ENCODE measurements around the gene PRKCD. TPM values are rescaled to one million over a fixed set of nuclear protein-coding genes. Genes with fewer than 3 reads are reported as not detected.

PRKCD gene
- 7.8 TPM for polyA plus RNA-seq (2013, experiment 1 of 2)
- polyA plus RNA-seq (2013, experiment 2 of 2), result 7.9 TPM

- peak; percentile 64 for DNase-seq (ENCODE audit: low spot score)
- Histone ChIP-seq H3K27ac (replicated peaks; ENCODE audit: low read length) (no peak within 1 kb of the TSS), H2AK5ac (ENCODE audit: low read depth, low read length) (peak within 1 kb of the TSS; percentile 26), H3K4me1 (ENCODE audit: control insufficient read depth in 2 of 2, insufficient read depth in 1 of 2, low read depth in 1 of 2, low read length in 2 of 2) (peaks cover 9 to 33% of the 10 kb centered on the region in 2 donors), H4K8ac (ENCODE audit: low read depth, low read length) (no peak within 1 kb of the TSS), H3K14ac (ENCODE audit: low read length) (peak within 1 kb of the TSS; percentile 64), H3K9ac (ENCODE audit: low read depth, low read length, poor library complexity) (peak within 1 kb of the TSS; percentile 82), H3K36me3 (replicated peaks in 1 of 2; ENCODE audit: control insufficient read depth in 2 of 2, insufficient read depth in 2 of 2, low read length in 2 of 2) (no peaks in the 10 kb centered on the region), H2BK15ac (ENCODE audit: low read length) (peak within 1 kb of the TSS; percentile 56), H3K18ac (ENCODE audit: low read length) (peak within 1 kb of the TSS; percentile 96), H3K4ac (ENCODE audit: low read length) (no peak within 1 kb of the TSS), H3K27me3 (ENCODE audit: control insufficient read depth in 3 of 3, insufficient read depth in 3 of 3, low read depth in 1 of 3, low read length in 3 of 3) (peaks cover 0 to 85% (median 25%) of the 10 kb centered on the region in 3 experiments), H3K4me3 (ENCODE audit: low read length in 2 of 2) (peak within 1 kb of the TSS; percentile 45 to 87), H3K4me2 (ENCODE audit: insufficient read depth, low read length, poor library complexity, severe bottlenecking) (peak within 1 kb of the TSS; percentile 97), H3K9me3 (replicated peaks in 1 of 2; ENCODE audit: control insufficient read depth in 2 of 2, insufficient read depth in 1 of 2, low read depth in 1 of 2, low read length in 2 of 2) (no peaks in the 10 kb centered on the region), H2AFZ (ENCODE audit: low read length) (peak within 1 kb of the TSS; percentile 95), H3K23ac (ENCODE audit: low read depth, low read length, poor library complexity) (peak within 1 kb of the TSS; percentile 77), H2BK120ac (ENCODE audit: low read depth, low read length) (no peak within 1 kb of the TSS), H2BK12ac (ENCODE audit: low read length) (no peak within 1 kb of the TSS), H2BK5ac (ENCODE audit: low read length) (peak within 1 kb of the TSS; percentile 14), H4K91ac (ENCODE audit: low read depth, low read length, poor library complexity) (no peak within 1 kb of the TSS), H3K79me1 (ENCODE audit: low read depth, low read length) (no peaks in the 10 kb centered on the region)
- WGBS, 2 donors (ENCODE audit: extremely low coverage in 2 of 2, insufficient read length in 2 of 2, insufficient replicate concordance in 1 of 2), result no CpG with 5 or more reads among the region's 88 CpGs
Observed at GRCh38 chr3:53160660-53161449, at the start of gene PRKCD. Gene PRKCD, plus strand, starts transcription at chr3:53161209. Its CDS starts 17,214 bp downstream, at chr3:53178423.

GRCh38 chr3:53111822-53112221, 49.2 kb upstream of the PRKCD start:
- Histone ChIP-seq H2BK15ac (ENCODE audit: low read length) (no peak overlapping the region), H3K79me1 (ENCODE audit: low read depth, low read length) (no peaks in the 10 kb centered on the region), H3K9ac (ENCODE audit: low read depth, low read length, poor library complexity) (no peak overlapping the region), H2AFZ (ENCODE audit: low read length) (no peak overlapping the region), H3K4me3 (ENCODE audit: low read length in 2 of 2) (no peak overlapping the region), H3K27me3 (ENCODE audit: control insufficient read depth in 3 of 3, insufficient read depth in 3 of 3, low read depth in 1 of 3, low read length in 3 of 3) (no peaks in the 10 kb centered on the region), H2BK12ac (ENCODE audit: low read length) (no peak overlapping the region), H4K8ac (ENCODE audit: low read depth, low read length) (no peak overlapping the region), H3K23ac (ENCODE audit: low read depth, low read length, poor library complexity) (no peak overlapping the region), H2BK5ac (ENCODE audit: low read length) (no peak overlapping the region), H3K4me1 (ENCODE audit: control insufficient read depth in 2 of 2, insufficient read depth in 1 of 2, low read depth in 1 of 2, low read length in 2 of 2) (no peaks in the 10 kb centered on the region), H2AK5ac (ENCODE audit: low read depth, low read length) (no peak overlapping the region), H3K18ac (ENCODE audit: low read length) (no peak overlapping the region), H3K14ac (ENCODE audit: low read length) (no peak overlapping the region), H2BK120ac (ENCODE audit: low read depth, low read length) (no peak overlapping the region), H3K9me3 (replicated peaks in 1 of 2; ENCODE audit: control insufficient read depth in 2 of 2, insufficient read depth in 1 of 2, low read depth in 1 of 2, low read length in 2 of 2) (no peaks in the 10 kb centered on the region), H4K91ac (ENCODE audit: low read depth, low read length, poor library complexity) (no peak overlapping the region), H3K36me3 (replicated peaks in 1 of 2; ENCODE audit: control insufficient read depth in 2 of 2, insufficient read depth in 2 of 2, low read length in 2 of 2) (peaks cover 9 to 59% of the 10 kb centered on the region in 2 donors), H3K27ac (replicated peaks; ENCODE audit: low read length) (no peak overlapping the region), H3K4me2 (ENCODE audit: insufficient read depth, low read length, poor library complexity, severe bottlenecking) (no peak overlapping the region), H3K4ac (ENCODE audit: low read length) (no peak overlapping the region)
- no peak for DNase-seq (ENCODE audit: low spot score)
- no CpG with 5 or more reads among the region's 3 CpGs for WGBS, 2 donors (ENCODE audit: extremely low coverage in 2 of 2, insufficient read length in 2 of 2, insufficient replicate concordance in 1 of 2)

DNA sequence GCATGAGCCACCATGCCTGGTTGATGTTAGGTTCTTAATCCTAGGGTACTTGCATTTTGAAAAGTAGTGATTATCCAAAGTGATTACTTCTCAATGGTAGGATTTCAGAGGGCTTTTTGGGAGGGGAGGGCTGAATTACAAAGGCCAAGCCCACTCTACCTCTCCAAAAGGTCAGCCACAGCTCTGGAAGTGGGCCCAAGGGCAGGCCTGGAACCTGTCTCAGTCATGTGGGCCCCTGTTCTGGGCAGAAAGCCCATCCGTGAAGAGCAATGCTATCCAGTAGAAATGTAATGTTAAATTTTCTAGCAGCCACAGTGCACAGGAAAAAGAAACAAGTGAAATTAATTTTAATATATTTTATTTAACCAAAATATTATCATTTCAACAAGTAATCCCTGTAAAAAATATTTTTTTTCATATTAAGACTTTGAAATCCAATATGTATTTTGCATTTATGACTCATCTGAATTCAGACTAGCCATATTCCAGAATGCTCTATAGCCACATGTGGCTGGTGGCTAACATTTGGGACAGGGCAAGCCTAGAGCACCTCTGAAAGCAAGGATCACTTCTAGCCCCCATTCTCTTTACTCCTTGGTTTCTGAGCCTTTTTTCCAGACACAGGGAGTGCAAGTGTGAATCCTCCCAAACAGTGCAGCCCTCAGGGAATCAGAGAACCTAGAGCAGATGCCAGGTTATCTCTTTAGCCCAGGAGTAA, 47.6 kb upstream of the PRKCD start:
- no peak overlapping the region for H3K4me3 ChIP-seq (ENCODE audit: low read length in 2 of 2)
- no peak overlapping the region for H4K91ac ChIP-seq (ENCODE audit: low read depth, low read length, poor library complexity)
- H2BK15ac ChIP-seq (ENCODE audit: low read length), result no peak overlapping the region
- no peak overlapping the region for H3K14ac ChIP-seq (ENCODE audit: low read length)
- H2AK5ac ChIP-seq (ENCODE audit: low read depth, low read length), result no peak overlapping the region
- no peak overlapping the region for H3K27ac ChIP-seq (replicated peaks; ENCODE audit: low read length)
- no peak overlapping the region for H2BK5ac ChIP-seq (ENCODE audit: low read length)
- H3K9me3 ChIP-seq (replicated peaks in 1 of 2; ENCODE audit: control insufficient read depth in 2 of 2, insufficient read depth in 1 of 2, low read depth in 1 of 2, low read length in 2 of 2), result no peaks in the 10 kb centered on the region
- H3K4me2 ChIP-seq (ENCODE audit: insufficient read depth, low read length, poor library complexity, severe bottlenecking), result no peak overlapping the region
- H3K4ac ChIP-seq (ENCODE audit: low read length), result no peak overlapping the region
- no peak overlapping the region for H3K18ac ChIP-seq (ENCODE audit: low read length)
- H3K4me1 ChIP-seq (ENCODE audit: control insufficient read depth in 2 of 2, insufficient read depth in 1 of 2, low read depth in 1 of 2, low read length in 2 of 2), result no peaks in the 10 kb centered on the region
- no peak overlapping the region for H3K9ac ChIP-seq (ENCODE audit: low read depth, low read length, poor library complexity)
- H2BK12ac ChIP-seq (ENCODE audit: low read length), result no peak overlapping the region
- H3K23ac ChIP-seq (ENCODE audit: low read depth, low read length, poor library complexity), result no peak overlapping the region
- H3K36me3 ChIP-seq (replicated peaks in 1 of 2; ENCODE audit: control insufficient read depth in 2 of 2, insufficient read depth in 2 of 2, low read length in 2 of 2), result peaks cover 15 to 72% of the 10 kb centered on the region in 2 donors
- H3K27me3 ChIP-seq (ENCODE audit: control insufficient read depth in 3 of 3, insufficient read depth in 3 of 3, low read depth in 1 of 3, low read length in 3 of 3), result no peaks in the 10 kb centered on the region
- DNase-seq (ENCODE audit: low spot score), result no peak
- no peak overlapping the region for H4K8ac ChIP-seq (ENCODE audit: low read depth, low read length)
- no peaks in the 10 kb centered on the region for H3K79me1 ChIP-seq (ENCODE audit: low read depth, low read length)
- no CpG with 5 or more reads among the region's 1 CpG for WGBS, 2 donors (ENCODE audit: extremely low coverage in 2 of 2, insufficient read length in 2 of 2, insufficient replicate concordance in 1 of 2)
- no peak overlapping the region for H2BK120ac ChIP-seq (ENCODE audit: low read depth, low read length)
- H2AFZ ChIP-seq (ENCODE audit: low read length), result peak overlapping the region; percentile 41

DNA sequence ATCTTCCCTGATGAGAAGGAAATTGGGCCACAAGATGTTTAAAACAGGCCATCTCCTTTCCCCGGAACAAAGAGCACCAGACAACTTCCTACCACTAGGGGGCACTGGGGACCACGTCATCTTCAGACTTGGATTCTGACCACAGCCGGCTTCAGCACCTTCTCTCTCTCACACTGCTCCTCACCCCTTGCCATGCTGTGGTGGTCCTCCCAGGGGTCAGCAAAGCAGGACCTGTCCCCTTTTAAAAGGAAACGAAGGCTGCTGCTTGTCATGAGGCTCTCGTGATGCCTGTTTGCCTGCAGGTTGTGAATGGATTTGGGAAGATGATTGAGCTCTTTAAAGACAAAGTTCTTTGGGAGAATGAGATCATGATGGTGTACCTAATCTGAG, 47.0 kb upstream of the PRKCD start:
- Histone ChIP-seq H2BK5ac (ENCODE audit: low read length) (no peak overlapping the region), H3K14ac (ENCODE audit: low read length) (no peak overlapping the region), H2BK15ac (ENCODE audit: low read length) (no peak overlapping the region), H3K4me1 (ENCODE audit: control insufficient read depth in 2 of 2, insufficient read depth in 1 of 2, low read depth in 1 of 2, low read length in 2 of 2) (no peaks in the 10 kb centered on the region), H2BK120ac (ENCODE audit: low read depth, low read length) (no peak overlapping the region), H2BK12ac (ENCODE audit: low read length) (no peak overlapping the region), H3K79me1 (ENCODE audit: low read depth, low read length) (no peaks in the 10 kb centered on the region), H3K18ac (ENCODE audit: low read length) (no peak overlapping the region), H2AK5ac (ENCODE audit: low read depth, low read length) (no peak overlapping the region), H3K27me3 (ENCODE audit: control insufficient read depth in 3 of 3, insufficient read depth in 3 of 3, low read depth in 1 of 3, low read length in 3 of 3) (no peaks in the 10 kb centered on the region), H3K4me3 (ENCODE audit: low read length in 2 of 2) (no peak overlapping the region), H4K8ac (ENCODE audit: low read depth, low read length) (no peak overlapping the region), H3K4ac (ENCODE audit: low read length) (no peak overlapping the region), H3K27ac (replicated peaks; ENCODE audit: low read length) (no peak overlapping the region), H4K91ac (ENCODE audit: low read depth, low read length, poor library complexity) (no peak overlapping the region), H3K9ac (ENCODE audit: low read depth, low read length, poor library complexity) (no peak overlapping the region), H3K23ac (ENCODE audit: low read depth, low read length, poor library complexity) (no peak overlapping the region), H3K9me3 (replicated peaks in 1 of 2; ENCODE audit: control insufficient read depth in 2 of 2, insufficient read depth in 1 of 2, low read depth in 1 of 2, low read length in 2 of 2) (no peaks in the 10 kb centered on the region), H3K36me3 (replicated peaks in 1 of 2; ENCODE audit: control insufficient read depth in 2 of 2, insufficient read depth in 2 of 2, low read length in 2 of 2) (peaks cover 16 to 76% of the 10 kb centered on the region in 2 donors), H2AFZ (ENCODE audit: low read length) (peak overlapping the region; percentile 41), H3K4me2 (ENCODE audit: insufficient read depth, low read length, poor library complexity, severe bottlenecking) (no peak overlapping the region)
- DNase-seq (ENCODE audit: low spot score), result peak; percentile 80
- WGBS, 2 donors (ENCODE audit: extremely low coverage in 2 of 2, insufficient read length in 2 of 2, insufficient replicate concordance in 1 of 2), result no CpG with 5 or more reads among the region's 5 CpGs
